Breast epithelium (tissue), 4 donors: Measurements from ENCODE around the gene GAPDHS. TPM values are rescaled to one million over a fixed set of nuclear protein-coding genes. Genes with fewer than 3 reads are reported as not detected.

Experiments
- DNase-seq, 2 donors: peaks; one replicate each; pipeline ENCODE4 v3.0.0-alpha.2; 2019; ENCODE audit warnings: low spot score in 2 of 2
- H3K27ac ChIP-seq, 2 donors: fragments of 200-600 bp; sonication (generic) in 1 of 2; one replicate each; pipeline ENCODE4 v1.5.1; 2016 to 2019; ENCODE audit warnings: mild to moderate bottlenecking in 1 of 2
- H3K27me3 ChIP-seq, 2 donors: fragments of 200-600 bp; sonication (generic) in 1 of 2; one replicate each; pipeline versions ENCODE4 v1.5.1 to v1.6.0; 2017 to 2019; ENCODE audit warnings: control low read depth in 1 of 2, mild to moderate bottlenecking in 1 of 2
- H3K36me3 ChIP-seq: fragments of 200-600 bp; one replicate; pipeline ENCODE4 v1.5.1; 2019
- H3K4me1 ChIP-seq, 2 donors: fragments of 200-600 bp; sonication (generic); one replicate each; pipeline ENCODE4 v1.5.1; 2016 to 2019; ENCODE audit warnings: control low read depth in 1 of 2
- H3K4me3 ChIP-seq, 3 donors: fragments of 200-600 bp; sonication (generic); 1 replicate in 2 of 3; 2 replicates in 1 of 3; pipeline ENCODE4 v1.5.1; 2016 to 2019; ENCODE audit warnings: mild to moderate bottlenecking in 3 of 3, moderate library complexity in 2 of 3
- H3K9me3 ChIP-seq, 2 donors: fragments of 200-600 bp; sonication (generic) in 1 of 2; one replicate each; pipeline ENCODE4 v1.5.1; 2016 to 2019; ENCODE audit warnings: control low read depth in 1 of 2
- POLR2A ChIP-seq: fragments of 450-650 bp; IDR thresholded peaks from one replicate; pipeline ENCODE4 v1.6.1; 2016; ENCODE audit warnings: antibody characterized with exemption, mild to moderate bottlenecking, moderate library complexity
- POLR2AphosphoS5 ChIP-seq, 3 donors: sonication (generic); formaldehyde crosslinking; IDR thresholded peaks; one replicate each; pipeline ENCODE4 v1.6.1; 2017; ENCODE audit warnings: antibody characterized with exemption in 3 of 3
- intact Hi-C: fragments of 100-400 bp; cut with DNase I; formaldehyde crosslinking; loops from one replicate; pipeline ENCODE4 v1.15.1; 2023; ENCODE audit warnings: low total_unique reads
- total RNA-seq, 3 donors: library from RNA; depleted of rRNA; stranded (reverse); fragments of >200 nt; gene quantifications; one replicate each; pipeline ENCODE4 v1.1.0, GENCODE V29; 2016
- TF ChIP-seq, protein P1 (sequence below), 3 donors: fragments of 450-650 bp; IDR thresholded peaks; one replicate each; pipeline ENCODE4 v1.5.1; 2016 to 2017; ENCODE audit warnings: antibody characterized with exemption in 3 of 3, mild to moderate bottlenecking in 3 of 3, moderate library complexity in 3 of 3

The GAPDHS gene
- total RNA-seq, 3 donors from 2014 or later = not detected

DNA sequence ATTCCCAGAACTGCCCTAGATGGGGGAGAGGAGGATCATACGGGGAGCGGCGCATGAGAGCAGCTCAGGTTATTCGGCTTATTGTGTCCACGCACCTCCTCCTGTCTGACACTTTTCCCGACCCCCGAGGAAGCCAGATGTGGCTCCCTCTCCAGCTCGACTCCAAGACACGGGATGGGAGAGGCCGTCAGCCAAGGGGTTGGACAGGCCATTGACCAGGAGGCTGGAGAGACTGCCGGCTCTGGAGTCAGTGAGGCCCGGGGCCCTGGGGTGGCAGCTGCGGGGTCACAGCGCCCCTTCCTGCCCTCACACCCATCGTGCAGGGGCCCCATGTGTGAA lies 22.7 kb upstream of the GAPDHS start:
- no peaks in the 10 kb centered on the region for H3K36me3 ChIP-seq
- H3K4me3 ChIP-seq = peak overlapping the region; percentile 29 to 72 (median 65)
- peak overlapping the region; percentile 80 to 87 for H3K27ac ChIP-seq
- no peaks in the 10 kb centered on the region for H3K27me3 ChIP-seq
- H3K9me3 ChIP-seq = no peaks in the 10 kb centered on the region
- intact Hi-C loops = no loop called here
- H3K4me1 ChIP-seq = no peaks in the 10 kb centered on the region
- no peak for DNase-seq
- peak in 1 of 3 donors; percentile 4 for TF ChIP-seq POLR2AphosphoS5 (IDR thresholded peaks at IDR 0.05)
- TF ChIP-seq, protein P1, sequence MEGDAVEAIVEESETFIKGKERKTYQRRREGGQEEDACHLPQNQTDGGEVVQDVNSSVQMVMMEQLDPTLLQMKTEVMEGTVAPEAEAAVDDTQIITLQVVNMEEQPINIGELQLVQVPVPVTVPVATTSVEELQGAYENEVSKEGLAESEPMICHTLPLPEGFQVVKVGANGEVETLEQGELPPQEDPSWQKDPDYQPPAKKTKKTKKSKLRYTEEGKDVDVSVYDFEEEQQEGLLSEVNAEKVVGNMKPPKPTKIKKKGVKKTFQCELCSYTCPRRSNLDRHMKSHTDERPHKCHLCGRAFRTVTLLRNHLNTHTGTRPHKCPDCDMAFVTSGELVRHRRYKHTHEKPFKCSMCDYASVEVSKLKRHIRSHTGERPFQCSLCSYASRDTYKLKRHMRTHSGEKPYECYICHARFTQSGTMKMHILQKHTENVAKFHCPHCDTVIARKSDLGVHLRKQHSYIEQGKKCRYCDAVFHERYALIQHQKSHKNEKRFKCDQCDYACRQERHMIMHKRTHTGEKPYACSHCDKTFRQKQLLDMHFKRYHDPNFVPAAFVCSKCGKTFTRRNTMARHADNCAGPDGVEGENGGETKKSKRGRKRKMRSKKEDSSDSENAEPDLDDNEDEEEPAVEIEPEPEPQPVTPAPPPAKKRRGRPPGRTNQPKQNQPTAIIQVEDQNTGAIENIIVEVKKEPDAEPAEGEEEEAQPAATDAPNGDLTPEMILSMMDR (IDR thresholded peaks at IDR 0.05) = no peak

DNA sequence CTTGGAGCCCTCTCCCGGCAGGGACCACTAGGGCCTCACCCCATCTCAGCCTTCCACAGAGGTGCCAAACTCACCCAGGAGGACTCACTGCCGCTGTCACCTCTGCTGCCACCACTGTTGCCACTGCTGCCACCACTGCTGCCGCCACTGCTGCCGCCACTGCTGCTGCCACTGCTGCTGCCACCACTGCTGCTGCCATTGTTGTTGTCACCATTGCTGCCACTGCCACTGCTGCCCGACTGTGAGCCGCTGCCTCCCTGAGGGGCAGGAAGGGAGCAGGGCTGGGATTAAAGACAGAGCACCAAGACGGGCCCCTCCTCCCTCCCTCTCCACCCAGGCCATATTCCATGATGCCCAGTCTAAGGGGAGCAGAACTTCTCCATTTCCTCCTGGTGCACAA lies 21.9 kb upstream of the GAPDHS start:
- H3K27me3 ChIP-seq = no peaks in the 10 kb centered on the region
- intact Hi-C loops = no loop called here

DNA sequence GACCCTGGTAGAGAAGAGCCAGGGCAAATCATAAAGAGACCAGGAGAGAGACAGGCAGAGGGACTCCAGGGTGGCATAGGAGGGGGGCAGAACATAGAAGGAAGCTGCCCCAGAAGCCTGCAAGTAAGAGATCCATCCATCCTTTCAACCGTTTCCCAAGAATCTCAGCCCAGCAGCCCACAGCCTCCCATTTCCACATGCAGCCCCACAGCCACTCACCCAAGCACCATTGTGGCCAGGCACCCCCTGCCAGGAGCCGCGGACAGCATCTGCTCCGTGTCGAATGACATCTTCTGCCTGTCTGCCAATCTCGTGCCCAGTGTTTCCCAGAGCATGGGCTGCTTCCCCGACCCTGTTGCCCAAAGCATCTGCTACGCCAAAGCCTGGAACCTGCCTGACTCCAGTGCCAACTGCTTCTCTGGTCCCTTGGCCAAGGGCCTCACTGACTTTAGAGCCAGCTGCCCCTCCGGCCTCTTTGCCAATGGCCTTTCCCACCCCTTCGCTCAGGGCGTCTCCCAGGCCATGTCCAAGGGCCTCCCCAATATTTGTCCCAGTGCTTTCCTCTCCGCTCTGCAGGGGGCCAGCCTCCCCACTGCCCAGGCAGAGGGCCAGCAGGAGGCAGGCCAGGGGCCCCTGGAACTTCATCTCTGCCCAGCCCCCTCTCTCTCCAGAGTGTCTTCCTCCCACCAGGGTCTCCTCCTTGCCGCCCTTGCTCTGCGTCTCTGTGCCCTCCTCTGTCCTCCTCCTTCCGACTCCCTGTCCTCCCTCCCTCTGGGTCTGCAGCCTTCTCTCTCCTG lies 20.2 kb upstream of the GAPDHS start:
- Histone ChIP-seq H3K27me3 (no peaks in the 10 kb centered on the region), H3K4me3 (no peak overlapping the region), H3K36me3 (no peaks in the 10 kb centered on the region), H3K4me1 (no peaks in the 10 kb centered on the region), H3K9me3 (no peaks in the 10 kb centered on the region), H3K27ac (no peak overlapping the region)
- no peak for TF ChIP-seq POLR2A
- no peak for TF ChIP-seq POLR2AphosphoS5 (IDR thresholded peaks at IDR 0.05)
- TF ChIP-seq, protein P1 (IDR thresholded peaks at IDR 0.05) = no peak
- intact Hi-C loops = no loop called here
- no peak for DNase-seq

More for the DNA sequence above, 21.9 kb upstream of the GAPDHS start:
- no peak overlapping the region for H3K4me3 ChIP-seq
- no peak for DNase-seq
- H3K27ac ChIP-seq = no peak overlapping the region
- no peaks in the 10 kb centered on the region for H3K36me3 ChIP-seq
- no peaks in the 10 kb centered on the region for H3K9me3 ChIP-seq
- TF ChIP-seq POLR2AphosphoS5 (IDR thresholded peaks at IDR 0.05) (no peak), POLR2A (no peak)
- TF ChIP-seq, protein P1 (IDR thresholded peaks at IDR 0.05) = no peak
- H3K4me1 ChIP-seq = no peaks in the 10 kb centered on the region

DNA sequence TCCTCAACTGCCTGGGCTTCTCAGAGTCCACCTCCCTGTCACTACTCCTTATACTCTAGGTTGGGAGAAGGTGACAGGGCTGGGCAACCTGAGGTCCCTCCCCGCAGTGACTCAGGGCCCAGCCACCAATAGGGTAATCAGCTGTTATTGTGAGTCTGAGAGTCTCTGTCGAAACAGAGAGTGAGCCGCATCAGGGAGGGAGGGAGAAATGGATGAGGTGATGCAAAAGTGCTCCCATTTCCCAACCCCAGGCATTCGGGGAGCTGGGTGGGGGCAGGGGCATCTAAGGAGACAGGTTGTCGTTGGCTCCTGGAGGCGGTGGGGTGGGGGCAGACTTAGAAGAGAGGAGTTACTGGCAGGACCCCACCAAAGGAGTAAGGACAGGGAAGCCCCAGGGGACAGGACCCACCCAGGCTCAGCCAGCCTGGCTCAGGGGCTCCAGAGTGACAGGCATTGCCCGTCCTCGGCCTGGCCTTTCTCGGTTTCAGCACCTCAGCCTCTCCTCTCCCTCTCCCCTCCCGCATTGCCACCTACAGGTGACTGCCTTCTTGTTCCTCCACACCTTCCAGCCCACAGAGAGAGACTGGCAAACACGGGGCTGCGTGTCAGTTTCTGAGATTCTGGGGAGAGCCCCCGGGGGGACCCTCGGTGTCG lies 19.5 kb upstream of the GAPDHS start, which contains the start of gene DMKN:
TSS of gene DMKN (minus strand) at position 22 of the 654 bp plus-strand sequence. CDS start 174 bp downstream, outside the sequence.
- TF ChIP-seq, protein P1 (IDR thresholded peaks at IDR 0.05) = no peak
- no peak for TF ChIP-seq POLR2A
- Histone ChIP-seq H3K4me1 (no peaks in the 10 kb centered on the region), H3K9me3 (no peaks in the 10 kb centered on the region), H3K4me3 (peak within 1 kb of the TSS in 1 of 3 donors; percentile 20), H3K36me3 (no peaks in the 10 kb centered on the region), H3K27ac (no peak within 1 kb of the TSS), H3K27me3 (no peaks in the 10 kb centered on the region)
- DNase-seq = no peak
- intact Hi-C loops = no loop called here

DNA sequence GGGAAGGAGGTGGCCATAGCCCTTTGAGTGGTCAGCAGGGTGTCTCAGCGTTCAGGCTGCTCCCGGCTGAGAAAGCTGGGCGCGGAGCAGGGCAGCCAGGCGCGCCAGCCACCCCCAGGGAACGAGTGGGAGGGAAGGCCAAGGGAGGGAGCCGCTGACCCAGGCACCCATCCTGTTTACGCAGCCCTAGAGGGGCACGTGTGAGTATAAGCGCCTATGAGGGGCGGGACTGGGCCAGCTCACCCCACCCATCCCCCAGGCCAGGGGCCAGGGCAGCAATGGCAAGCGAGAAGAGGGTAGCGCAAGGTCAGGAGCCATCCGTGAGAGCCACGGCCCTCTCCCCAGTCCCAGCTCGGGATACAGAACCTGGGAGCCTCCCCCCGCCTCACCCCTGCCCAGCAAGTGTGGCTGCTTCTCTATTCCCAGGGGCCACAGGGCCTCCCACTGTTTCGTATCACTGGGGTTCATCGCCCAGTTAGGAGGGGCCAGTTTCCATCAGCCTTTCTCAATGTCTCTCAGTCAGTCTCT lies 18.9 kb upstream of the GAPDHS start:
- H3K9me3 ChIP-seq = no peaks in the 10 kb centered on the region
- intact Hi-C loops = no loop called here
- DNase-seq = no peak
- TF ChIP-seq, protein P1 (IDR thresholded peaks at IDR 0.05) = no peak
- no peak for TF ChIP-seq POLR2AphosphoS5 (IDR thresholded peaks at IDR 0.05)
- TF ChIP-seq POLR2A = no peak
- H3K27me3 ChIP-seq = no peaks in the 10 kb centered on the region
- no peaks in the 10 kb centered on the region for H3K4me1 ChIP-seq
- H3K27ac ChIP-seq = no peak overlapping the region
- H3K36me3 ChIP-seq = no peaks in the 10 kb centered on the region
- peak overlapping the region in 1 of 3 donors; percentile 20 for H3K4me3 ChIP-seq
